HepG2 (cell line): ENCODE data around the gene DISP2. TPM values are rescaled to one million over a fixed set of nuclear protein-coding genes. Genes with fewer than 3 reads are reported as not detected.

ENCODE experiments used
- ATAC-seq: fragments of 200-7000 bp; cut with Tn5 transposase; 3 replicates; pipeline ENCODE4 v1.9.1; 2020; ENCODE audit warnings: mild to moderate bottlenecking, moderate library complexity
- BruUV-seq: library from RNA; stranded (reverse); fragments of 400-500 nt; replicated peaks from 2 replicates; lab custom pipeline; 2021; lab: Mats Ljungman, UMichigan
- CTCF ChIA-PET: fragments of 300-600 bp; formaldehyde crosslinking; extraction: SDS; loops from one replicate; lab custom pipeline; 2021; ENCODE audit warnings: low total read pairs, inconsistent platforms, low intra/inter-chr PET ratio; lab: Yijun Ruan, JAX
- POLR2A ChIA-PET: fragments of 350-600 bp; sonication (Branson Sonifier 250); formaldehyde crosslinking; loops from one replicate; lab custom pipeline; 2020; ENCODE audit warnings: antibody characterized with exemption, inconsistent platforms; lab: Yijun Ruan, JAX
- DNase-seq: peaks from one replicate; pipeline ENCODE4 v3.0.0-alpha.2; 2015; ENCODE audit warnings: low spot score
- FAIRE-seq: peaks from 3 replicates; lab custom pipeline; 2011; peaks lifted over from hg19 to GRCh38; lab: Jason Lieb, UNC
- H2AFZ ChIP-seq: one replicate; pipeline ENCODE4 v1.6.1; 2011; ENCODE audit warnings: low read length, inconsistent platforms
- H3K27ac ChIP-seq: fragments of 300-600 bp; 3 replicates; pipeline ENCODE4 v1.8.0; 2011; ENCODE audit warnings: mixed run types, mild to moderate bottlenecking, mixed read lengths, low read length, inconsistent platforms; ENCODE audit not compliant: insufficient read depth; ENCODE audit errors: extremely low read length
- H3K27me3 ChIP-seq, 2 experiments: fragments of 200-600 bp in 1 of 2; 2 replicates in 1 of 2; 3 replicates in 1 of 2; pipeline versions ENCODE4 v1.6.0 to v1.8.0; 2011; ENCODE audit warnings: low read length in 2 of 2, mild to moderate bottlenecking in 2 of 2, moderate library complexity in 2 of 2, inconsistent platforms in 1 of 2; ENCODE audit not compliant: insufficient read depth in 2 of 2, control insufficient read depth in 1 of 2
- H3K36me3 ChIP-seq, 2 experiments: fragments of 200-600 bp in 1 of 2; replicated peaks in 1 of 2; 2 replicates in 1 of 2; 3 replicates in 1 of 2; pipeline versions ENCODE4 v1.5.1 to v1.8.0; 2011; ENCODE audit warnings: low read length in 2 of 2, inconsistent platforms in 1 of 2; ENCODE audit not compliant: insufficient read depth in 2 of 2, control insufficient read depth in 1 of 2
- H3K4me1 ChIP-seq: 2 replicates; pipeline ENCODE4 v1.5.1; 2012; ENCODE audit warnings: low read length, inconsistent platforms; ENCODE audit not compliant: insufficient read depth
- H3K4me2 ChIP-seq: 2 replicates; pipeline ENCODE4 v1.6.0; 2011; ENCODE audit warnings: low read depth, low read length, inconsistent platforms
- H3K4me3 ChIP-seq, 3 experiments: fragments of 200-600 bp in 1 of 3; sonication (generic), shearing (Covaris generic) in 1 of 3; replicated peaks in 1 of 3; 2 replicates each; pipeline ENCODE4 v1.5.1; 2011 to 2016; ENCODE audit warnings: low read length in 3 of 3, inconsistent platforms in 2 of 3, low read depth in 2 of 3, mild to moderate bottlenecking in 2 of 3, control low read depth in 1 of 3, mixed read lengths in 1 of 3; ENCODE audit not compliant: insufficient read depth in 1 of 3
- H3K79me2 ChIP-seq: one replicate; pipeline ENCODE4 v1.6.1; 2011; ENCODE audit warnings: low read length, inconsistent platforms; ENCODE audit not compliant: insufficient read depth
- H3K9ac ChIP-seq: 2 replicates; pipeline ENCODE4 v1.6.0; 2011; ENCODE audit warnings: mild to moderate bottlenecking, low read depth, low read length, inconsistent platforms; ENCODE audit not compliant: insufficient read depth
- H3K9me3 ChIP-seq: 2 replicates; pipeline ENCODE4 v1.5.1; 2012; ENCODE audit warnings: mild to moderate bottlenecking, low read length
- H4K20me1 ChIP-seq: 2 replicates; pipeline ENCODE4 v1.6.0; 2011; ENCODE audit warnings: inconsistent platforms, mild to moderate bottlenecking, low read length, moderate library complexity; ENCODE audit not compliant: insufficient read depth
- CREB1 ChIP-seq, 2 experiments: fragments of 450-650 bp in 1 of 2; IDR thresholded peaks; 2 replicates each; pipeline ENCODE4 v1.6.1; 2016 to 2017; ENCODE audit warnings: control low read depth in 1 of 2, mild to moderate bottlenecking in 1 of 2, missing compliant biosample characterization in 1 of 2, missing genetic modification characterization in 1 of 2
- FOXK2 ChIP-seq: fragments of 450-650 bp; IDR thresholded peaks from 2 replicates; pipeline ENCODE4 v1.6.1; 2016
- KLF9 ChIP-seq: IDR thresholded peaks from 2 replicates; pipeline ENCODE4 v1.6.1; 2016; ENCODE audit warnings: low read depth
- KMT2A ChIP-seq: sonication (generic); formaldehyde crosslinking; IDR thresholded peaks from 2 replicates; pipeline ENCODE4 v1.4.0; 2020; ENCODE audit warnings: missing genetic modification reagents
- MEIS1 ChIP-seq: sonication (generic); formaldehyde crosslinking; IDR thresholded peaks from 2 replicates; pipeline ENCODE4 v1.9.0; 2021; ENCODE audit warnings: mild to moderate bottlenecking, missing genetic modification reagents, moderate library complexity, borderline replicate concordance
- NFATC3 ChIP-seq: sonication (generic); formaldehyde crosslinking; IDR thresholded peaks from 2 replicates; pipeline ENCODE4 v1.5.1; 2020; ENCODE audit warnings: mild to moderate bottlenecking, missing genetic modification reagents
- NFE2L2 ChIP-seq: fragments of 150-350 bp; IDR thresholded peaks from 2 replicates; pipeline ENCODE4 v1.6.1; 2014; ENCODE audit warnings: low read length
- REL ChIP-seq: sonication (generic); formaldehyde crosslinking; conservative IDR thresholded peaks from 2 replicates; pipeline ENCODE4 v1.8.0; 2022; ENCODE audit warnings: mild to moderate bottlenecking, missing genetic modification reagents, moderate library complexity
- SATB2 ChIP-seq: sonication (generic); formaldehyde crosslinking; IDR thresholded peaks from 2 replicates; pipeline ENCODE4 v1.5.0; 2020; ENCODE audit warnings: missing genetic modification reagents
- SIX4 ChIP-seq: sonication (generic); formaldehyde crosslinking; IDR thresholded peaks from 2 replicates; pipeline ENCODE4 v1.4.0; 2020; ENCODE audit warnings: missing genetic modification reagents
- SMAD9 ChIP-seq: sonication (generic); formaldehyde crosslinking; IDR thresholded peaks from 2 replicates; pipeline ENCODE4 v1.5.1; 2020; ENCODE audit warnings: mild to moderate bottlenecking, missing genetic modification reagents
- ZBTB21 ChIP-seq: sonication (generic); formaldehyde crosslinking; IDR thresholded peaks from 2 replicates; pipeline ENCODE4 v1.4.0; 2020; ENCODE audit warnings: missing genetic modification reagents
- ZBTB7B ChIP-seq: sonication (generic); formaldehyde crosslinking; IDR thresholded peaks from 2 replicates; pipeline ENCODE4 v1.4.0; 2020; ENCODE audit warnings: missing genetic modification reagents
- ZFY ChIP-seq: sonication (generic); formaldehyde crosslinking; IDR thresholded peaks from 2 replicates; pipeline ENCODE4 v1.4.0; 2020; ENCODE audit warnings: missing genetic modification reagents
- ZNF260 ChIP-seq: sonication (generic); formaldehyde crosslinking; IDR thresholded peaks from 2 replicates; pipeline ENCODE4 v1.4.0; 2020; ENCODE audit warnings: missing genetic modification reagents, low read depth, mild to moderate bottlenecking, borderline replicate concordance
- ZNF431 ChIP-seq: sonication (generic); formaldehyde crosslinking; IDR thresholded peaks from 2 replicates; pipeline ENCODE4 v1.9.0; 2022; ENCODE audit warnings: missing genetic modification reagents, low read depth, mild to moderate bottlenecking, borderline replicate concordance
- ZNF772 ChIP-seq: sonication (generic); formaldehyde crosslinking; IDR thresholded peaks from 2 replicates; pipeline ENCODE4 v1.5.0; 2020; ENCODE audit warnings: mild to moderate bottlenecking, missing genetic modification reagents
- ZNF839 ChIP-seq: sonication (generic); formaldehyde crosslinking; IDR thresholded peaks from 2 replicates; pipeline ENCODE4 v1.4.0; 2020; ENCODE audit warnings: missing genetic modification reagents, mild to moderate bottlenecking, borderline replicate concordance
- WGBS: methylation state at CpG from one replicate; pipeline ENCODE4 v1.1.6; 2017; ENCODE audit warnings: low lambda C conversion rate; 5-methylcytosine and 5-hydroxymethylcytosine counted together
- in situ Hi-C: cut with HindIII; loops from 2 replicates; pipeline ENCODE4 v1.10.0; 2017; ENCODE audit warnings: low pct_unique_long_range_greater_than_20kb; ENCODE audit not compliant: extremely low pct_ligation_motif_present
- intact Hi-C: fragments of 100-400 bp; cut with micrococcal nuclease; formaldehyde crosslinking; loops from one replicate; pipeline ENCODE4 v1.10.0; 2022; ENCODE audit not compliant: unreplicated experiment
- polyA plus RNA-seq, 8 experiments: library from polyadenylated mRNA; depleted of rRNA in 3 of 8; stranded (reverse) in 7 of 8; unstranded in 1 of 8; fragments of >200 nt; fragmentation: Illumina TruSeq in 4 of 8; extraction: Trizol in 4 of 8; gene quantifications; 2 replicates each; pipeline versions ENCODE4 v1.2.1 to v1.2.3, GENCODE V29; 2011 to 2016; ENCODE audit warnings: low read depth in 4 of 8, missing spikeins in 1 of 8, mixed read lengths in 1 of 8; ENCODE audit not compliant: insufficient read depth in 1 of 8
- total RNA-seq, 5 experiments: library from RNA; depleted of rRNA; stranded (reverse); fragments of >200 nt; fragmentation: Illumina TruSeq; extraction: Trizol; gene quantifications; 2 replicates each; pipeline ENCODE4 v1.2.3, GENCODE V29; 2016; ENCODE audit warnings: low read depth in 1 of 5
- TF ChIP-seq, protein P1 (sequence below): sonication (generic); IDR thresholded peaks from 2 replicates; pipeline ENCODE4 v1.6.1; 2016; ENCODE audit warnings: low read depth, borderline replicate concordance
- TF ChIP-seq, protein P2 (sequence below): sonication (generic); formaldehyde crosslinking; IDR thresholded peaks from 2 replicates; pipeline ENCODE4 v1.8.0; 2023; ENCODE audit warnings: mild to moderate bottlenecking, missing genetic modification reagents
- TF ChIP-seq, protein P3 (sequence below): sonication (generic); formaldehyde crosslinking; IDR thresholded peaks from 2 replicates; pipeline ENCODE4 v1.9.0; 2021; ENCODE audit warnings: missing genetic modification reagents, borderline replicate concordance

DISP2 gene
- total and polyA plus RNA-seq, 2 of the 13 experiments (the other 11 are each of a cell fraction or from before 2014, with no cell fraction given), result 0.09 to 0.32 TPM

DNA sequence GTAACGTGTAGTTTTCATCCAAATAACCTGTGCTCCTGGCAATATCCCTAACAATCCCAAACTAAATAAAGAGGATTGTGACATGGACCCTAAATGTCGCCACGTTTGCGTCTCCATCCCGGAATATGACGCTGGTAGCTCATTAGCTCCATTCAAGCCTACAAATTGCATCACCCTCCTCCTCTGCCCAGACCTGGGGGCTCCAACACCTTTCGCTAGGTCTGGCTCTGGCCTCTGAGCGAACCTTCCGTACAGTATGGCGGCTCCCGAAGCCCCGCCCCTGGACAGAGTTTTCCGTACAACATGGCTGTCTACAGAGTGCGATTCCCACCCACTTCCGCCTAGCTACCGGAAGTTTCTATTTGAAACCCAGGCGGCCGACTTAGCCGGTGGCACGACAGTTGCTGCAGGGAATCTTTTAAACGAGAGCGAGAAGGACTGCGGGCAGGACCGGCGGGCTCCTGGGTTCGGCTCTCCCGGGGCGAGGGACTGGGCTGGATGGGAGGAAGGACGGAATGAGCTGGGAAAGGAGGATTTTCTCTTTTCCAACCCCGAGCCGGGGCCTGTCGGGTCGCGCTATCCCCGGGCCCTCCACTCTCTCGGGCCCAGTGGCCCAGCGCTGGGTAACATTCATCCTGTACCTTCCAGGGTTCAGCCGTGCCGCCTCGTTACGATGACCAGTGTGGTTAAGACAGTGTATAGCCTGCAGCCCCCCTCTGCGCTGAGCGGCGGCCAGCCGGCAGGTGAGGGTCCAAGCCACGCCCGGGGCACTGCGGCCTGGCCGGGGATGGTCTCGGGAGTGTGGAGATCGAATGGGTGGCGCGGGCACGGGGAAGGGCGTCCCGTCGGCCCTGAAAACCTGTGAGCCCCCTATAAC lies 24.8 kb downstream of the DISP2 start, which contains the start of gene KNSTRN:
KNSTRN (plus strand) TSS at position 142 of the 877 bp plus-strand sequence; CDS start at position 257, 115 bp downstream.
- H3K4me3 ChIP-seq, result peak within 1 kb of the TSS; percentile 73 to 92 (median 79)
- BruUV-seq, result TSS peak; percentile 83
- no peaks in the 10 kb centered on the region; a peak in 1 of 5 replicates for H3K27me3 ChIP-seq
- FAIRE-seq (peak; percentile 88), DNase-seq (peak; percentile 91), ATAC-seq (peak; percentile 99)
- no peaks in the 10 kb centered on the region for H3K9me3 ChIP-seq
- H2AFZ ChIP-seq, result peak within 1 kb of the TSS; percentile 72
- H3K9ac ChIP-seq, result peak within 1 kb of the TSS; percentile 85
- peaks cover 40% of the 10 kb centered on the region for H3K4me1 ChIP-seq
- no peaks in the 10 kb centered on the region for H4K20me1 ChIP-seq
- under 1% methylated on average over 34 of the region's 57 CpGs for WGBS
- CTCF ChIA-PET, result no interaction called here
- H3K36me3 ChIP-seq, result peaks cover 12 to 19% of the 10 kb centered on the region in 2 experiments
- intact Hi-C loops, result loop anchor here (2.0 kb wide), 1 partner anchor 22 kb away; the partner anchor contains the start of gene IVD
- POLR2A ChIA-PET, result interaction anchor here (1.1 to 2.5 kb wide), 3 partner anchors 13 to 31 kb away, joined by 3 to 19 read pairs (median 3); partner anchors contain the start of gene IVD
- peak within 1 kb of the TSS; percentile 66 for H3K27ac ChIP-seq
- H3K4me2 ChIP-seq, result peak within 1 kb of the TSS; percentile 91
- in situ Hi-C loops, result no loop called here
- H3K79me2 ChIP-seq, result peaks cover 26% of the 10 kb centered on the region
- peak; percentile 38; the same call in 1 of the 2 replicates for TF ChIP-seq ZBTB21 (CRISPR knock-in tag)
- no peak for TF ChIP-seq ZNF260
- peak; percentile 91 for TF ChIP-seq ZFY (CRISPR knock-in tag)
- TF ChIP-seq KLF9 (CRISPR knock-in tag), result no peak
- TF ChIP-seq, protein P1, sequence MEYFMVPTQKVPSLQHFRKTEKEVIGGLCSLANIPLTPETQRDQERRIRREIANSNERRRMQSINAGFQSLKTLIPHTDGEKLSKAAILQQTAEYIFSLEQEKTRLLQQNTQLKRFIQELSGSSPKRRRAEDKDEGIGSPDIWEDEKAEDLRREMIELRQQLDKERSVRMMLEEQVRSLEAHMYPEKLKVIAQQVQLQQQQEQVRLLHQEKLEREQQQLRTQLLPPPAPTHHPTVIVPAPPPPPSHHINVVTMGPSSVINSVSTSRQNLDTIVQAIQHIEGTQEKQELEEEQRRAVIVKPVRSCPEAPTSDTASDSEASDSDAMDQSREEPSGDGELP, result no peak
- TF ChIP-seq NFATC3 (CRISPR knock-in tag), result no peak
- TF ChIP-seq FOXK2, result 0 out of 2 replicates have a peak, but pooled peaks have one; percentile 12
- peak; percentile 66 for TF ChIP-seq KMT2A (CRISPR knock-in tag)
- TF ChIP-seq ZNF839, result 0 out of 2 replicates have a peak, but pooled peaks have one; percentile 41
- no peak for TF ChIP-seq SIX4
- no peak for TF ChIP-seq ZNF431 (CRISPR knock-in tag)
- TF ChIP-seq, protein P2, sequence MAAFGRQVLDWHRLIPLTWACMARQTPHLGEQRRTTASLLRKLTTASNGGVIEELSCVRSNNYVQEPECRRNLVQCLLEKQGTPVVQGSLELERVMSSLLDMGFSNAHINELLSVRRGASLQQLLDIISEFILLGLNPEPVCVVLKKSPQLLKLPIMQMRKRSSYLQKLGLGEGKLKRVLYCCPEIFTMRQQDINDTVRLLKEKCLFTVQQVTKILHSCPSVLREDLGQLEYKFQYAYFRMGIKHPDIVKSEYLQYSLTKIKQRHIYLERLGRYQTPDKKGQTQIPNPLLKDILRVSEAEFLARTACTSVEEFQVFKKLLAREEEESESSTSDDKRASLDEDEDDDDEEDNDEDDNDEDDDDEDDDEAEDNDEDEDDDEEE (CRISPR knock-in tag), result no peak
- TF ChIP-seq ZBTB7B (CRISPR knock-in tag), result no peak
- TF ChIP-seq SATB2 (CRISPR knock-in tag), result no peak
- TF ChIP-seq MEIS1 (CRISPR knock-in tag), result 0 out of 2 replicates have a peak, but pooled peaks have one; percentile 46
- TF ChIP-seq REL (CRISPR knock-in tag), result no peak
- TF ChIP-seq SMAD9 (CRISPR knock-in tag), result no peak
- TF ChIP-seq NFE2L2, result no peak
- 0 out of 2 replicates have a peak, but pooled peaks have one; percentile 2 for TF ChIP-seq CREB1 (IDR thresholded peaks at IDR 0.05)
- TF ChIP-seq CREB1 (CRISPR knock-in tag; IDR thresholded peaks at IDR 0.05), result peak; percentile 71
- TF ChIP-seq ZNF772 (CRISPR knock-in tag), result peak; percentile 20; the same call in 1 of the 2 replicates
- TF ChIP-seq, protein P3, sequence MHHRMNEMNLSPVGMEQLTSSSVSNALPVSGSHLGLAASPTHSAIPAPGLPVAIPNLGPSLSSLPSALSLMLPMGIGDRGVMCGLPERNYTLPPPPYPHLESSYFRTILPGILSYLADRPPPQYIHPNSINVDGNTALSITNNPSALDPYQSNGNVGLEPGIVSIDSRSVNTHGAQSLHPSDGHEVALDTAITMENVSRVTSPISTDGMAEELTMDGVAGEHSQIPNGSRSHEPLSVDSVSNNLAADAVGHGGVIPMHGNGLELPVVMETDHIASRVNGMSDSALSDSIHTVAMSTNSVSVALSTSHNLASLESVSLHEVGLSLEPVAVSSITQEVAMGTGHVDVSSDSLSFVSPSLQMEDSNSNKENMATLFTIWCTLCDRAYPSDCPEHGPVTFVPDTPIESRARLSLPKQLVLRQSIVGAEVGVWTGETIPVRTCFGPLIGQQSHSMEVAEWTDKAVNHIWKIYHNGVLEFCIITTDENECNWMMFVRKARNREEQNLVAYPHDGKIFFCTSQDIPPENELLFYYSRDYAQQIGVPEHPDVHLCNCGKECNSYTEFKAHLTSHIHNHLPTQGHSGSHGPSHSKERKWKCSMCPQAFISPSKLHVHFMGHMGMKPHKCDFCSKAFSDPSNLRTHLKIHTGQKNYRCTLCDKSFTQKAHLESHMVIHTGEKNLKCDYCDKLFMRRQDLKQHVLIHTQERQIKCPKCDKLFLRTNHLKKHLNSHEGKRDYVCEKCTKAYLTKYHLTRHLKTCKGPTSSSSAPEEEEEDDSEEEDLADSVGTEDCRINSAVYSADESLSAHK (CRISPR knock-in tag), result no peak
